BLaER1 (cell line): ENCODE measurements around the gene RNF112.
"Not testable (repeated sequence)": the region's sequence is repeated elsewhere in the genome, so short reads cannot be mapped to it uniquely, and the experiment has no call there.

Experiments used
- H3K27ac ChIP-seq: shearing (Covaris generic); formaldehyde crosslinking; 2 replicates; pipeline ENCODE4 v1.8.1; 2022
- H3K27me3 ChIP-seq: shearing (Covaris generic); formaldehyde crosslinking; 2 replicates; pipeline ENCODE4 v1.8.1; 2022
- H3K36me3 ChIP-seq: shearing (Covaris generic); formaldehyde crosslinking; 2 replicates; pipeline ENCODE4 v1.8.1; 2022
- H3K4me1 ChIP-seq: shearing (Covaris generic); formaldehyde crosslinking; 2 replicates; pipeline ENCODE4 v1.8.1; 2022
- H3K4me2 ChIP-seq: shearing (Covaris generic); formaldehyde crosslinking; 2 replicates; pipeline ENCODE4 v1.8.1; 2022
- H3K4me3 ChIP-seq: shearing (Covaris generic); formaldehyde crosslinking; 2 replicates; pipeline ENCODE4 v1.8.1; 2022
- H3K9ac ChIP-seq: shearing (Covaris generic); formaldehyde crosslinking; 2 replicates; pipeline ENCODE4 v1.8.1; 2022
- H3K9me3 ChIP-seq: shearing (Covaris generic); formaldehyde crosslinking; 2 replicates; pipeline ENCODE4 v1.8.1; 2022
- H4K20me1 ChIP-seq: shearing (Covaris generic); formaldehyde crosslinking; 2 replicates; pipeline ENCODE4 v1.8.1; 2022
- Cebpa-rat ChIP-seq: shearing (Covaris generic); IDR thresholded peaks from 2 replicates; pipeline ENCODE4 v1.8.1; 2022

The RNF112 gene

GRCh38 chr17:19442731-19443130 lies 31.7 kb downstream of the RNF112 start:
- Histone ChIP-seq H3K36me3 (no peaks in the 10 kb centered on the region), H4K20me1 (no peaks in the 10 kb centered on the region), H3K4me2 (no peak overlapping the region), H3K27me3 (no peaks in the 10 kb centered on the region), H3K4me1 (no peaks in the 10 kb centered on the region), H3K9me3 (peaks cover 23% of the 10 kb centered on the region), H3K27ac (no peak overlapping the region), H3K4me3 (no peak overlapping the region), H3K9ac (no peak overlapping the region)
- TF ChIP-seq Cebpa-rat: no peak

DNA sequence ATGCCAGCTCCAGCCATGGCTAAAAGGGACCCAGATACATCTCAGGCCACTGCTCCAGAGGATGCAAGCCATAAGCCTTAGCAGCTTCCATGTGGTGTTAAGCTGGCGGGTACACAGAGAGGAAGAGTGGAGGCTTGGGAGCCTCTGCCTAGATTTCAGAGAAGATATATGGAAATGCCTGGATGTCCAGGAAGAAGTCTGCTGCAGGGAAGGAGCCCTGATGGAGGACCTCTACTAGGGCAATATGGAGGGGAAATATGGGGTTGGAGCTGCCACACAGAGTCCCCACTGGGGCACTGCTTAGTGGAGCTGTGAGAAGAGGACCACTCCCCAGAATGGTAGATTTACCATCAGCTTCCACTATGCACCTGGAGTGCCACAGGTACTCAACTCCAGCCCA lies 32.1 kb downstream of the RNF112 start:
- no peaks in the 10 kb centered on the region for H3K4me1 ChIP-seq
- H3K27me3 ChIP-seq: no peaks in the 10 kb centered on the region
- H3K9me3 ChIP-seq: peaks cover 23% of the 10 kb centered on the region
- H3K9ac ChIP-seq: no peak overlapping the region
- no peak overlapping the region for H3K27ac ChIP-seq
- no peaks in the 10 kb centered on the region for H4K20me1 ChIP-seq
- H3K36me3 ChIP-seq: no peaks in the 10 kb centered on the region
- H3K4me2 ChIP-seq: no peak overlapping the region
- no peak for TF ChIP-seq Cebpa-rat
- no peak overlapping the region for H3K4me3 ChIP-seq

DNA sequence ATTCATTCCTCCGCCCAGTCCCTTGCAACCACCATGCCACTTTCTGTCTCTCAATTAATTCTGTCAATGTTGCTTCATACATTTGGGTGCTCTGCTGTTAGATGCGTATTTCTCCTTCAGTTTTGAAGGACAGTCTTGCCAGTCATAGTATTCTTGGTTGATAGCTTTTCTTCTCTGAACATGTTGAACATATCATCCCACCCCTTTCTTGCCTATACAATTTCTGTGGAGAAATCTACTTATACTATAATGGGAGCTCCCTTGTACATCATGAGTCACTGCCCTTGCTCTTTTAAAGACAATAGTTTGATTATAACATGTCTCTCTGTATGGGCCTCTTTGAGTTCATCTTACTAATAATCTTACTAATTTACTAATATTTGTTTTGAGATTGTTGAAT lies 34.1 kb downstream of the RNF112 start:
- H4K20me1 ChIP-seq: no peaks in the 10 kb centered on the region
- no peak overlapping the region for H3K4me2 ChIP-seq
- H3K27me3 ChIP-seq: no peaks in the 10 kb centered on the region
- H3K9me3 ChIP-seq: peaks cover 23% of the 10 kb centered on the region
- no peak overlapping the region for H3K27ac ChIP-seq
- H3K9ac ChIP-seq: no peak overlapping the region
- TF ChIP-seq Cebpa-rat: no peak
- no peak overlapping the region for H3K4me3 ChIP-seq
- H3K4me1 ChIP-seq: no peaks in the 10 kb centered on the region
- no peaks in the 10 kb centered on the region for H3K36me3 ChIP-seq

- H4K20me1 ChIP-seq, H3K9ac ChIP-seq, H3K27ac ChIP-seq, H3K36me3 ChIP-seq, H3K27me3 ChIP-seq, H3K4me3 ChIP-seq, H3K4me1 ChIP-seq, H3K4me2 ChIP-seq: not testable (repeated sequence)
- H3K9me3 ChIP-seq: peaks cover 23% of the 10 kb centered on the region
Measured at GRCh38 chr17:19446577-19446976, 35.5 kb downstream of the RNF112 start.

- Histone ChIP-seq H3K4me1 (no peaks in the 10 kb centered on the region), H4K20me1 (no peaks in the 10 kb centered on the region), H3K27me3 (no peaks in the 10 kb centered on the region), H3K9ac (no peak overlapping the region), H3K4me3 (no peak overlapping the region), H3K4me2 (no peak overlapping the region), H3K27ac (no peak overlapping the region), H3K36me3 (no peaks in the 10 kb centered on the region), H3K9me3 (peaks cover 23% of the 10 kb centered on the region)
- no peak for TF ChIP-seq Cebpa-rat
Measured at GRCh38 chr17:19447085-19447583, 36.1 kb downstream of the RNF112 start.

DNA sequence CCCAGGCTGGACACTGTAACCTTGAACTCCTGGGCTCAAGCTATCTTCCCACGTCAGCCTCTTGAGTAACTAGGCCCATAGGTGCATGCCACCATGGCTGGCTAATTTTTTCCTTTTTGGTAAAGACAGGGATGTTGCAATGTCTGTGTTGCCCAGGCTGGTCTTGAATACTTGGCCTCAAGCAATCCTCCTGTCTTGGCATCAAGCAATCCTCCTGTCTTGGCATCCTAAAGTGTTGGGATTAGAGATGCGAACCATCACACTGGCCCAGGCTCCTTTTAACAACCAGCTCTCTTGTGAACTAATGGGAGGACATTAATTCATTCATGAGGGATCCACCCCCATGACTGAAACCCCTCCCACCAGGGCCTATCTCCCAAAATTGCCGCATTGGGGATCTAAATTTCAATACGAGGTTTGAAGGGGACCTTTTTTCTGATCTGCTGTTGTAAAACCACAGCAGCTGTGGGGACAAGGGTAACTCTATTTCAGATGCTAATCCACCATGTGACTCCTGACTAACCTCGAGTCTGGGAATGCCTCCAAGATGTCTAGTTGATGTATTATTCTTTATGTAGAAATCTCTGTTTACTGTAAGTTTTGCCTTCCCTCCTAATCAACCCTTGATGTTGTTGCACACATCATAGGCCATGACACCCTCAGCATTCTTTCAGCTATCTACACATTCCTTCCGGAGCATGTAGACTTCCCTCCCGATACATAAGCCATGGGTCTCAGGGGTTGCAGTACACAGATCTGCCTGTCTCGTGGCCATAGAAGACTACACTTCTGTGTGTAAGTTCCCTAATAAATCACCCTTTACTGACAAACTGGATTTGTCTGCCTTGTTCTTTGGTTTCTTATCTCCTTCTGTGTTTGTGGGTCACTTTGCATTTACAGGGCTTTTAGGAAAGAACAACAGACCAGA lies 37.6 kb downstream of the RNF112 start:
- no peak overlapping the region for H3K4me2 ChIP-seq
- H3K4me1 ChIP-seq: no peaks in the 10 kb centered on the region
- H3K36me3 ChIP-seq: no peaks in the 10 kb centered on the region
- H4K20me1 ChIP-seq: no peaks in the 10 kb centered on the region
- H3K9me3 ChIP-seq: peaks cover 8% of the 10 kb centered on the region
- H3K27me3 ChIP-seq: no peaks in the 10 kb centered on the region
- no peak for TF ChIP-seq Cebpa-rat
- H3K9ac ChIP-seq: no peak overlapping the region
- no peak overlapping the region for H3K27ac ChIP-seq
- no peak overlapping the region for H3K4me3 ChIP-seq

DNA sequence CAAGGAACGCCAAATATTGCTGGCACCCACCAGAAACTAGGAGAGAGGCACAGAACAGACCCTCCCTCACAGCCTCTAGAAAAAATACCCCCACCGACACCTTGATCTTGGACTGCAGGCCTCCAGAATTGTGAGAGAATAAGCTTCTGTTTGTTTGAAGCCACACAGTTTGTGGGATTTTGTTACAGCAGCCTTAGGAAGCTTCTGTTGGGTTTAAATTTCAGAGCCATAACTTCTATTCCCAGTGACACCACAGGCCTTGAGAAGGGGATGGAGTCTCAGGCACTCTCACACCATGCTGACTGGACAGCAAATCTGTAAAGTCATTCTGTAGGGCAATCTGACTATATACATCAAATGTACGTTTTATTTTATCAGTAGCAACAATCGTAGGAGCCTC lies 38.6 kb downstream of the RNF112 start:
- no peak overlapping the region for H3K27ac ChIP-seq
- TF ChIP-seq Cebpa-rat: no peak
- no peaks in the 10 kb centered on the region; the same call in 1 of the 2 replicates for H3K9me3 ChIP-seq
- no peaks in the 10 kb centered on the region for H4K20me1 ChIP-seq
- no peaks in the 10 kb centered on the region for H3K36me3 ChIP-seq
- H3K9ac ChIP-seq: no peak overlapping the region
- no peak overlapping the region for H3K4me2 ChIP-seq
- H3K27me3 ChIP-seq: no peaks in the 10 kb centered on the region
- no peak overlapping the region for H3K4me3 ChIP-seq
- no peaks in the 10 kb centered on the region for H3K4me1 ChIP-seq

GRCh38 chr17:19453296-19453695 lies 42.3 kb downstream of the RNF112 start:
- Histone ChIP-seq H3K9ac (no peak overlapping the region), H3K4me2 (no peak overlapping the region), H3K4me1 (no peaks in the 10 kb centered on the region), H3K27me3 (no peaks in the 10 kb centered on the region), H3K9me3 (no peaks in the 10 kb centered on the region), H4K20me1 (no peaks in the 10 kb centered on the region), H3K36me3 (no peaks in the 10 kb centered on the region), H3K27ac (no peak overlapping the region), H3K4me3 (no peak overlapping the region)
- TF ChIP-seq Cebpa-rat: no peak

- Histone ChIP-seq H4K20me1 (no peaks in the 10 kb centered on the region), H3K4me2 (no peak overlapping the region), H3K27ac (no peak overlapping the region), H3K4me1 (no peaks in the 10 kb centered on the region), H3K9ac (no peak overlapping the region), H3K9me3 (no peaks in the 10 kb centered on the region), H3K4me3 (no peak overlapping the region), H3K36me3 (no peaks in the 10 kb centered on the region), H3K27me3 (no peaks in the 10 kb centered on the region)
- no peak for TF ChIP-seq Cebpa-rat
Measured at GRCh38 chr17:19454074-19454473, 43.0 kb downstream of the RNF112 start.

GRCh38 chr17:19456016-19456927 lies 45.2 kb downstream of the RNF112 start:
- no peak for TF ChIP-seq Cebpa-rat
- no peaks in the 10 kb centered on the region for H3K36me3 ChIP-seq
- no peaks in the 10 kb centered on the region for H4K20me1 ChIP-seq
- H3K27ac ChIP-seq: no peak overlapping the region
- H3K9ac ChIP-seq: no peak overlapping the region
- no peaks in the 10 kb centered on the region for H3K9me3 ChIP-seq
- no peaks in the 10 kb centered on the region for H3K27me3 ChIP-seq
- H3K4me2 ChIP-seq: no peak overlapping the region
- H3K4me1 ChIP-seq: peaks cover 7% of the 10 kb centered on the region
- no peak overlapping the region for H3K4me3 ChIP-seq
